GM18498 (cell line): Measurements from ENCODE around the gene POLG2.
"Not testable (repeated sequence)": the region's sequence is repeated elsewhere in the genome, so short reads cannot be mapped to it uniquely, and the experiment has no call there.

Source experiments
- ATAC-seq: cut with Tn5 transposase; IDR thresholded peaks from one replicate; pipeline ENCODE4 v1.9.1; 2021; ENCODE audit warnings: mild to moderate bottlenecking, moderate library complexity; ENCODE audit not compliant: unreplicated experiment

Gene POLG2

DNA sequence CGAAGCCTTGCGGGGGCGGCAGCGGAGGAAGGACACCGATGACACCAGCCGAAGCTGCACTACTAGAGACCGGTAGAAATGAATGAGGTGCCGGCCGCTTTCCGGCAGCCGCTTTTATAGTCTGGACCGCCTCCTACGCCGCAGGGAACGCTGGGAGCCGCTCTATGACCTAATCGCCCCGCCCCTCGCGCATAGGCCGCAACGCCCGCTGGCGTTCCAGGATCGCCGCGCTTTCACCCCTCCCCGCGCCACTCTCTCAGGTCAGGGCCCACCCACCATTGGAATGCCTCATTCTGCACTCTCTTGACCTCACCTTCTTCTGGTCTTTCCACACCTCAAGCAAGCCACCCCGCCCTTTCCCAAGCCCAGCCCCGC lies 9.3 kb upstream of the POLG2 start, which contains the start of gene DDX5:
Gene DDX5, minus strand, starts transcription at position 89 of the 375 bp plus-strand sequence. CDS start 170 bp downstream, outside the sequence.
- ATAC-seq = peak; percentile 63

GRCh38 chr17:64505340-64506200 lies 8.7 kb upstream of the POLG2 start:
- no peak for ATAC-seq

- ATAC-seq = no peak
Measured at GRCh38 chr17:64504769-64505339, 8.0 kb upstream of the POLG2 start.

DNA sequence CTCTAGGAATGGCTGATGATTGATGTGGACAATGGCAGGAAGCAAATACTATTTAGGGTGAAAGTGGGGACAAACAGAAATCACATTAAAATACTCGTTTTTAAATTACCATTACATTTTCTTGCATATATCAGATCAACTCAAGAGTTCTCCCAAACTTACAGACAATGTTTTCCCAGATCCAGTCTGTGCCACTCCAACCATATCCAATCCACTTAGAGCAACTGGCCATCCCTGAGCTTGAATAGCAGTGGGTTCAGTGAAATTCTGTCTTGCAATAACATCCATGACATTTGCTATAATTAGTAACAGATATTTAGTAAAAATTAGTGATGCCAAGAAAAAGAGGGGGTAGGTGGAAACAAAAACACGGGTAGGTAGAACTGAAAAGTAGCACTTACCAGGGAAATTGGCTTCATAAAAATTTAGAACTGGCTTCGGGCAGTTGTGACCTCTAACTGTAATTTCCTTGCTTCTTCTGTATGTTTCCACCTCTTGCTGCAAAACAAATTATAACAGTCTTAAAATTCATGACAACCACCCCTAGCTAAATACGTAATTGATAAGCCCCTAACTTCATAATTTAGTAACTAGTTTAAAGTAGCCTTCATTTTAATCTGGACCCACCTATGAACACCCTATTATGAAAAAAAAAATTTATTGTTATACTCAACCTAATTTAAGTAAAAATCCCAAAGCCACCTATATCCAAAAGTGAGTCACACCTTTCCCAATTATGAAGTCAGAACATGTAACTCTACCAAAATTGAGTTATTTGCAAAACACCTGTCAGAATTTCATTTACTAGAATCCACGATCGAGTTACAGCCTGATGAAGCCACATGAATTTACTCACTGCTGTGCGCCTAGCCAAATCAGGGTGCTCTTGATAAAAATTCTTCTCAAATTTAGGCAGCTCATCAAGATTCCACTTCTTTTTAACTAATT lies 7.2 kb upstream of the POLG2 start:
- no peak for ATAC-seq

DNA sequence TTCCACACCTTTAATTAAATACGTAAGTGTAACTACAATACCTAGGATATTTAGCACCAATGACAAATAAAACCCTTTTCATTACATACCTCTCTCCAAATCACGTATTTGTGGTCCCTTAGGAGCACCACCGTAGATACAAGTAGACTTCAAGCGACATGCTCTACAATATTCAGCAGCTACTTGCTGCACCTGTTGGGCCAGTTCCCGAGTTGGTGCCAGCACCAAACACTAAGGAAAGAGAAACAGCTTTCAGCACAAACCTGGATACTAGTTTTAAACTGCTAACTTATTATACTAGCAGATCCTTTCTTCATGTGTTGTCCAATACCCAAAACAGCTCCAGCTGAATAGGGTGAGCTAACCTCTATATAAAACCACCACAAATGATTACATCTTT lies 6.5 kb upstream of the POLG2 start:
- no peak for ATAC-seq

GRCh38 chr17:64502809-64503208 lies 6.0 kb upstream of the POLG2 start:
- no peak for ATAC-seq

DNA sequence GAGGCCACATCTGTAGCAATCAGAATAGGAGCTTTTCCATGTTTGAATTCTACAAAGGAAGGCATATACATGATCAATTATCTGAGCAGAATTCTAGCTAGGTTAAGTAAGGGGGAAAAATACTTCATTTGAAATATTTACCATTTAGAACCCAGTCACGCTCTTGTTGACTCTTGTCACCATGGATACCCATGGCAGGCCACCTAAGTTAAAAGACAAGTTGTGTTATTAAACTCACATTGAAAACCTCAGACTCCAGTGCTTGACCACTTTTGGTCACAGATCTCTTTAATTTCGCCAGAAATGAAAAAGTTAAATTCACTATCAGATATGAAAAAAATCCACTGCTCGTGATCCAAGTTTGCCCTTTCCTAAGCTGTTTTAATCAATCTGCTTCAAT lies 5.2 kb upstream of the POLG2 start:
- no peak for ATAC-seq

- no peak for ATAC-seq
Measured at GRCh38 chr17:64500862-64501765, 4.3 kb upstream of the POLG2 start.

- no peak for ATAC-seq
Measured at GRCh38 chr17:64500487-64500859, 3.6 kb upstream of the POLG2 start.

DNA sequence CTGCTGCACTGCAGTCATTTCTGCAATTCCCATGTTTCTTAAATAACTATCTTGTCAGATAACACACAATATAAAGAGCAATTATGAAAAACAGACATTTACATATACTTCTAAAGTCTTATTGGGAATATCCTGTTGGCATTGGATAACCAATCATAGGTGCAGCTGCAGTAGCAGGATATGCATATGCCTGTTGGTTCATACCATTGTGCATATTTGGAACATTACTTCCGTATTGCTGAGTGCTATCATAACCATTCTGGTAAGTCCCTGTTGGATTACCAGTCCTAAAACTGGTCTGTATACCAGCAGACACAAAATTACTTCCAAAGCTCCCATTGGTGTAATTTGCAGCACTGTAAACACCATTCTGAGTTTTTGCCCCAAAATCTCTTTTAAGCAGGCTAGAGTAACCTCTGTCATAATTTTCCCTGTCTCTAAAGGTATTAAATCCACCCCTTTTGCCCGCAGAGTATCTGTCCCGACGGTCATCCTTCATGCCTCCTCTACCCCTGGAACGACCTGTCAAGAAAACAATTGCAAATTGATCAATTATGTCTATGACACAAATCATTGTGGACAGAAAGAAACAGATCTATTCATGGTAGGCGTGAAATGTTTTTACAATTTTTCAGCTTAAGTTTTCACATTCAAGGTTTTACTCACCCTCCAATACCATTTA lies 3.1 kb upstream of the POLG2 start:
- ATAC-seq = no peak

- no peak for ATAC-seq
Measured at GRCh38 chr17:64498308-64499203, 1.7 kb upstream of the POLG2 start.

GRCh38 chr17:64497565-64498035 lies 746 bp upstream of the POLG2 start:
- ATAC-seq = no peak

DNA sequence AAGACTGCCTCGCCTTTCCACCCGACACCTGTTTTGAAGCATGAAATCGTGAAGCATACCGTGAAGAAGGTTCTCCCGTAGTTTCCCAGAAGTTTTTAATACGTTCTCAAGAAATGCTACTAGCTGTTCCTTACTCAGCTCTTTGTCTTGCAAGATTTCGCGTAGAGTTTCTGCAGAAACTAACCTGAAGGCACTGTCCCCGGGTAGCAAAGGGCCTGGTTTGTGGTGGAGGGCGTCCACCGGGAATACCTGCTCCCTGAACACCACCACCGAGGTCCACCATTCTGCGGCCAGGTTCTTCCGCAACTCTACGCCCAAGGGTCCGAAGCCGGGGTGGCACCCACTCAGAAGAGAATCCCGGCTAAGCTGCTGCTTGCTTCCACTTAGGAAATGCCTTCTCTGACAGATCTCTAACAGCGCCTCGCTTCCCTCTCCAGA lies 487 bp downstream of the POLG2 start:
- no peak for ATAC-seq

DNA sequence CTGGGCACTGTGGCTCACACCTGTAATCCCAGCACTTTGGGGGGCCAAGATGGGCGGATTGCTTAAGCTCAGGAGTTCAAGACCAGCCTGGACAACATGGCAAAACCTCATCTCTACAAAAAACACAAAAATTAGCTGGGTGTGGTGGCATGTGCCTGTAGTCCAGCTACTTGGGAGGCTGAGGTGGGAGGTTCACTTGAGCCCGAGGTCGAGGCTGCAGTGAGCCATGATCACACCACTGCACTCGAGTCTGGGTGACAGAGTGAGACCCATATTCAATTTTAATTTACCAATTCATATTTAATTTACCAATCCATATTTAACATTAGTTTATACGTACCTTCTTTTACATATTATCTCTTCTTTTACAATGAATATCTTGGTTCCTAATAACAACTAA lies 1.6 kb downstream of the POLG2 start:
- ATAC-seq = not testable (repeated sequence)

DNA sequence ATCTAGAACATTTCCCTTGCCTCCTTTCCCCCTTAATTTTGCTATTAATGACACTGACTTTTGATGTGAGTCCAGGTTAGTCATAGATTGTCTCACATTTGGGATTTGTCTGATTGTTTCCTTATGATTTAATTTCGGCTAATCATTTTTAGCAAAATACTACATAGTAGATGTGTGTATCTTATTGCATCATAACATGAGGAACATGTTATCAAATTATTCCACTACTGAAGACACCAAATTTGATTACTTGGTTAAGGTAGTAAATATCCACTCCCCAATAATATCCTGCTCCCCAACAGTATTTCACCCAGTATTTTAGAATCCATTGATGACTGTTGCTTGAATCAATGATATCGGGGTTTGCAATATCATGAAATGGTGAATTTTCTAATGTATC lies 2.7 kb downstream of the POLG2 start:
- ATAC-seq = no peak

DNA sequence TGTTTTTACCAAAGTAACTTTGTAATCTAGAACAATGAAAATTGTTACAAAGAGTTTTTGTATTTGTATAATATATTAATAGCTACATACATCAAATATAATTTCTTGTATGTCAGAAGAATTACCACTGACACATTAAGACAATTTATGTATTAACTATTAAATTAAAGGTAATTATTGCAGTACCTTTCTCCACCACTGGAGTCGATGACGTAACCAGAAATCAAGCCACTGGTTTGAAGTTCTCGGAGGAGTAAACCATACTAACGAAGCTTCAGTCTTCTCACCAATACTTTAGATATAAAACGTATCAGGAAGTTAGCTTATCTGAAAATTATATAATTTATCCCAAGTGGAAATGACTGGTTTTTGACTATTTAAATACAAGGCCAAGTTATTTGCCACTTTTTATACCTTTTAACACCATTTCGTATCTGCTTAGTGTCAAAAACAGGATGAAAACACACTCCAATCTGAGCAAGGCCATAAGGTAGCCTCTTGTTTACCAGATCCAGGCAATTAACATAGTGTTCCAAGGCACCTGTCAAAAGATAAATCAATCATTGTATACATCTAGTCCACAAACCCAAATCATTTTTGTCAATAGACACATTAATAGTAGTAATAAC lies 4.3 kb downstream of the POLG2 start:
- ATAC-seq = no peak

DNA sequence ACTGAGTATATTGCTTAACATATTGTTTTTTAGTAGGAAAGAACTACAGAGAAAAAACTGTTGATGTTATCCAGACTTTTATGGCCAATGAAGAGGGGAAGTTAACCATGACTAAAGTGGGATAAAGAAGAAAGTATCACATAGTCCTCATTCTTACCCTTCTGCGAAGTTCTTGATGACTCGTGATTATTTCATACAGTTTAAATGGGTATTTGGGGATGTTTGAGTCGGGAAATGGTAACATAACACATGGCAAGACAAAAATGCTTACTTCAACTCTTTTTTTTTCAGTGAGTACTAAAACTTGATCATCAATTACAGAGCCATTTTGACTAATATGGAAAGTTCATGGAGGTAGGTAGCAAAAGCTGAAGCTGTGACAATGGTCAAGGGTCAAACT lies 4.9 kb downstream of the POLG2 start:
- no peak for ATAC-seq
